ACC112 (cell line): Measurements from ENCODE around the gene TSPAN14.
"Not testable (repeated sequence)": the region's sequence is repeated elsewhere in the genome, so short reads cannot be mapped to it uniquely, and the experiment has no call there.

Experiments
- H2AFZ ChIP-seq: fragments of 200-600 bp; sonication (generic); one replicate; pipeline ENCODE4 v1.6.0; 2017; ENCODE audit warnings: antibody characterized with exemption, low read length; ENCODE audit not compliant: unreplicated experiment
- H3K27ac ChIP-seq: fragments of 200-600 bp; sonication (generic); 2 replicates; pipeline ENCODE4 v1.5.1; 2014; ENCODE audit warnings: low read depth, mild to moderate bottlenecking, antibody characterized with exemption, low read length, moderate library complexity
- H3K27me3 ChIP-seq: fragments of 200-600 bp; sonication (generic); 2 replicates; pipeline ENCODE4 v1.6.1; 2014; ENCODE audit warnings: mild to moderate bottlenecking, antibody characterized with exemption, low read length, moderate library complexity, mixed read lengths; ENCODE audit not compliant: insufficient read depth
- H3K36me3 ChIP-seq: fragments of 200-600 bp; sonication (generic); 2 replicates; pipeline ENCODE4 v1.6.1; 2016; ENCODE audit warnings: mild to moderate bottlenecking, antibody characterized with exemption, low read length, moderate library complexity, mixed read lengths; ENCODE audit not compliant: insufficient read depth
- H3K4me1 ChIP-seq: fragments of 200-600 bp; sonication (generic); one replicate; pipeline ENCODE4 v1.6.1; 2016; ENCODE audit warnings: low read length, mixed read lengths; ENCODE audit not compliant: insufficient read depth, unreplicated experiment, control insufficient read depth
- H3K4me3 ChIP-seq: fragments of 200-600 bp; sonication (generic); 2 replicates; pipeline ENCODE4 v1.5.1; 2014; ENCODE audit warnings: mild to moderate bottlenecking, low read depth, low read length
- H3K79me2 ChIP-seq: fragments of 200-600 bp; sonication (generic); one replicate; pipeline ENCODE4 v1.6.0; 2016; ENCODE audit warnings: low read length; ENCODE audit not compliant: control insufficient read depth, unreplicated experiment, insufficient read depth

TSPAN14 gene

DNA sequence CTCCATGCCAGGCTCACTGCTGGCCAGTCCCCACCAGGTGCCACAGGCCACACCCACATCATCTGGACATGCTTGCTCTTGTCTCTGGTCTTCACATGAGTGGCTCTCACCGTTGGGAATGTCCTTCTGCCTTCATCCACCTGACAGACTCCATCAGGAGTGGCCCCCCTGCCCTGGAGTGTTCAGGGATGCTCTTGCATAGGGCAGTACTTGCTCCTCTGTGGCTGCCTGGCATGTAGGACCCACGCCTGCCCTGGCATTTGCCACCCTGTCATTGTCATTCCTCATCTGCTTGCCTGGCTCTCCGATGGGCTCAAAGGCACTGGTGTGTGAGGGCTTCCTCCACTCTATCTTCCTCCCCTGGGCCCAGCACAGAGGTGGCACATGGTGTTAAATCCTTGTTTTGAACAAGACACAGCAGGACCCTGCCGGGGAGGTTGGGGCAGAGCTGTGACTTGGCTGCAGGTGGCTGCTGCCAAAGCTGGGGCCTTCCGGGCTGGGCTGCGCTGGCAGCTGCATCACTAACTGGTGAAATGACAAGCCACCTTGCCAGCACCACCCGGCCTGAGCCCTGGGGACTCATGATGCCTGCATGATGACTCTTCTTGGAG, 85.4 kb downstream of the TSPAN14 start:
- Histone ChIP-seq H3K79me2 (no peaks in the 10 kb centered on the region), H3K4me1 (no peaks in the 10 kb centered on the region), H3K36me3 (no peaks in the 10 kb centered on the region), H3K4me3 (no peak overlapping the region), H2AFZ (no peak overlapping the region), H3K27me3 (peaks cover 22% of the 10 kb centered on the region), H3K27ac (no peak overlapping the region)

DNA sequence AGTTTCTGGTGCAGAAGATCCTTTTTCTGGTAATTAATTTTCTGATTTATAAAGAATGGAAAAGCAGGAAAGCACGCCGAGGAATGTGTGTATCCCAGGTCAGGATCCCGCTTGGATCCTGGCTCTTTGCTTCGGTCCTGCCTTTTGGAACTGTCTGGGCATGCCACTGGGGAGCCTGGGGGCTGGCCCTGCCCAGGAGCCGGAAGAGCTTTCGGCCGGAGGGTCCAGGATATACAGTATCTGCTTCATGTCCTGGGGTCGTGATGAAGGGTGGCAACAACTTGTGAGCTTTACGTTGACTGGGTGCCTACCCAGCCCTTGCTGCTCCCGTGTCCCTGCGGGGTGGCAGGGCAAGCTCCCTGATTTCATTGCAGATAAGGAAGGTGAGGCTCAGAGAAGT, 86.0 kb downstream of the TSPAN14 start:
- Histone ChIP-seq H3K4me3 (no peak overlapping the region), H2AFZ (no peak overlapping the region), H3K4me1 (no peaks in the 10 kb centered on the region), H3K36me3 (no peaks in the 10 kb centered on the region), H3K79me2 (no peaks in the 10 kb centered on the region), H3K27ac (no peak overlapping the region), H3K27me3 (peaks cover 28% of the 10 kb centered on the region)

DNA sequence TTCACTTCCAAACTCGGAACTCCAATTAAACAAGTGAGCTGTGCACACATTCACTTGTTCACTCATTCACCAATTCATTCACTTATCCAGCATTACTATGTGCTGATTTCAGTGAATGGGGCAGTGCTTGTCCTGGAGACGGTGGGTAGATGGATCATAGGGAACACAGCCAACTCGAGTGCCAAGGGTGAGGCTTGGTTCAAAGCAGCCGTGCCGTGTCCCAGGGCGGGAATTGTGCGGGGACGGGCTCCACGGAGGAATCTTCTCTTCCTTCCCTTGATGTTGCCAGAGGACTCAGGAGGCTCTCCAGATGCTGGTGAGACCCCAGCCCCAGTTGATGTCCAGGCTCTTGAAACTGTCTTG, 86.5 kb downstream of the TSPAN14 start:
- no peaks in the 10 kb centered on the region for H3K36me3 ChIP-seq
- no peaks in the 10 kb centered on the region for H3K4me1 ChIP-seq
- H3K79me2 ChIP-seq: no peaks in the 10 kb centered on the region
- no peak overlapping the region for H3K27ac ChIP-seq
- H3K27me3 ChIP-seq: peaks cover 32% of the 10 kb centered on the region
- H3K4me3 ChIP-seq: no peak overlapping the region
- H2AFZ ChIP-seq: no peak overlapping the region

DNA sequence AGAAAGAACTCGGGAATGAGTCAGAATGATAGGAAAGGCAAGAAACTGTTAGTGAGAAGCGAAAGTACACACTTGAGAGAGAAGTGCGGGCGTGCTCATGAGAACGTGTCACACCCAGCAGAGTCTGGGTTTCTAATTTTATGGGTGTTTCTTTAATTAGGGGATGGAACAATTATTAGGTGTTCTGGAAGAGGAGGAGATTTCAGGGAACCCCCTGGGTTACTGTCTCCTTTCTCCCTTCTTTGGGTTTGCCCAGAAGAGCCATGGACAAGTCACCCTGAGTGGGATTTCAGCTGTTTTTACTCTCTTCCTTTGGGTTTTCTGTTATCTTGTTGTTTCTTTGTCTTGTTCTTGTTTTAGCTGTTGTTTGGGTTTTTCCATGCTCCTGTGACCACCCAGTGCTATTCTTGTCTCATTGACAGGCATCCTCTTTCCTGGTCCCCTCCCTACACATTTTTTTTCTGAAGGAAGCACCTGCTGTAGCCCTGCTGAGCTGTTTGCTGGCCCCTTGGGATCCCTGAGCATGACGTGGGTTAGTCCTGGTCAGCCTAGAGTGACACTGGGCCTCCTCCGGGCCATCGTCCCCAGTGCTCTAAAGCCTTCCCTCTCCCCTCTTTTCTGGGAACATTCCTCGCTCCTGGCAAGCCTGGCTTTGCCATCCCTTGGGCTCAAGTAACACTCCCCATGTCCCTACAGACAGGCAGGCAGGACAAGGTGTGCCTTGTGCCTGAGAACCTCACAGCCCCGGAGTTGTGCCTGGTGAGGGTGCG, 87.1 kb downstream of the TSPAN14 start:
- no peak overlapping the region for H3K4me3 ChIP-seq
- H2AFZ ChIP-seq: no peak overlapping the region
- no peaks in the 10 kb centered on the region for H3K36me3 ChIP-seq
- no peaks in the 10 kb centered on the region for H3K79me2 ChIP-seq
- peaks cover 34% of the 10 kb centered on the region for H3K27me3 ChIP-seq
- no peaks in the 10 kb centered on the region for H3K4me1 ChIP-seq
- H3K27ac ChIP-seq: no peak overlapping the region

DNA sequence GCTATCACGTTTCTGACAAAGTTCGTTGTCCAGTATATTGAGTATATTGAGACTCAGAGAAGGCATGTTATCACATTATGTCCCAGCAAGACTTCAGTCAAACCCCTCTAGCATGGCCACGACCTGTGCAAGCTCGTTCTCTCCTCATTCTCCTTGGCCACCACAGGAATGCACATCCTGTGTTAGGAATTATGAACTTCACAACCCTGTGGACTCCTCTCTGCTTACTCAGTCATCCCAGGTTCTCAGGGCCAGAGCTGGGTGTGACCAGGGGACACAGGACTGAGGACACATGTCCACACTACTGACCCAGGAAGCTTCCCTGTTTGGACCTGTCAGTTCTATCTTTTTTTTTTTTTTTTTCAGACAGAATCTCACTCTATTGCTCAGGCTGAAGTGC, 87.9 kb downstream of the TSPAN14 start:
- no peak overlapping the region for H2AFZ ChIP-seq
- H3K27me3 ChIP-seq: peaks cover 35% of the 10 kb centered on the region
- H3K79me2 ChIP-seq: no peaks in the 10 kb centered on the region
- H3K27ac ChIP-seq: no peak overlapping the region
- no peaks in the 10 kb centered on the region for H3K36me3 ChIP-seq
- H3K4me3 ChIP-seq: no peak overlapping the region
- H3K4me1 ChIP-seq: no peaks in the 10 kb centered on the region

DNA sequence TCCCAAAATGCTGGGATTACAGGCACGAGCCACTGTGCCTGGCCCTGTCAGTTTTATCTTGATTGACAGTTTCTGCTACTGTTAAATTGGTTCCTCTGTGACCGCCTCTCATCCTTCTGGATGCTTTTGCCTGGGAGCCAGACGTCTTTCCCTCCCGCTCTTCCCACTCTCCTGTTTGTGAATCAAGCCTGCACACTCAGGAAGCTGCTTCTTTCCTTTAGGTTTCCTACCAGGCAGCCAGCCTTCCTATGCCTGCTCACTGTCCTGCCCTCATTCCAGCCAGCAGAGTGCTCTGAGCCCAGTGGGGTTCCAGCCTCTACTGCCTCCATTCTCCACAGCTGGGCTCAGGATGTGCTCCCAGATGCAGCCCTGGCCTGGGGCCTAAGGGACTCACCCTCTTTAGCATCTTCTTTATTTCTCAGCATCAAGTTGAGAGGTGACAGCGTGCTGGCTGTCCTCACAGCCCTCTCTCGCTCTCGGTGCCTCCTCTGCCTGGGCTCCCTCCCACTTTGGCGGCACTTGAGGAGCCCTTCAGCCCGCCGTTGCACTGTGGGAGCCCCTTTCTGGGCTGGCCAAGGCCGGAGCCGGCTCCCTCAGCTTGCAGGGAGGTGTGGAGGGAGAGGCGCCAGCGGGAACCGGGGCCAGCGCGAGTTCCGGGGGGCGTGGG, 88.7 kb downstream of the TSPAN14 start:
- no peak overlapping the region for H2AFZ ChIP-seq
- H3K4me3 ChIP-seq: no peak overlapping the region
- no peaks in the 10 kb centered on the region for H3K36me3 ChIP-seq
- no peaks in the 10 kb centered on the region for H3K4me1 ChIP-seq
- H3K79me2 ChIP-seq: no peaks in the 10 kb centered on the region
- H3K27ac ChIP-seq: no peak overlapping the region
- peaks cover 39% of the 10 kb centered on the region for H3K27me3 ChIP-seq

DNA sequence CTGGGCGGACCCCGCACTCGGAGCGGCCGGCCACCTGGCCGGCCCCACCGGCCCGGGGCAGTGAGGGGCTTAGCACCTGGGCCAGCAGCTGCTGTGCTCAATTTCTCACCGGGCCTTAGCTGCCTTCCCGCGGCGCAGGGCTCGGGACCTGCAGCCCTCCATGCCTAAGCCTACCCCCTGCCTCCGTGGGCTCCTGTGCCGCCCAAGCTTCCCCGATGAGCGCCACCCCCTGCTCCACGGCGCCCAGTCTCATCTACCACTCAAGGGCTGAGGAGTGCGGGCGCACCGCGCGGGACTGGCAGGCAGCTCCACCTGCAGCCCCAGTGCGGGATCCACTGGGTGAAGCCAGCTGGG, 89.2 kb downstream of the TSPAN14 start:
- H3K36me3 ChIP-seq, H2AFZ ChIP-seq, H3K27ac ChIP-seq, H3K79me2 ChIP-seq, H3K4me3 ChIP-seq, H3K4me1 ChIP-seq: not testable (repeated sequence)
- peaks cover 39% of the 10 kb centered on the region for H3K27me3 ChIP-seq

DNA sequence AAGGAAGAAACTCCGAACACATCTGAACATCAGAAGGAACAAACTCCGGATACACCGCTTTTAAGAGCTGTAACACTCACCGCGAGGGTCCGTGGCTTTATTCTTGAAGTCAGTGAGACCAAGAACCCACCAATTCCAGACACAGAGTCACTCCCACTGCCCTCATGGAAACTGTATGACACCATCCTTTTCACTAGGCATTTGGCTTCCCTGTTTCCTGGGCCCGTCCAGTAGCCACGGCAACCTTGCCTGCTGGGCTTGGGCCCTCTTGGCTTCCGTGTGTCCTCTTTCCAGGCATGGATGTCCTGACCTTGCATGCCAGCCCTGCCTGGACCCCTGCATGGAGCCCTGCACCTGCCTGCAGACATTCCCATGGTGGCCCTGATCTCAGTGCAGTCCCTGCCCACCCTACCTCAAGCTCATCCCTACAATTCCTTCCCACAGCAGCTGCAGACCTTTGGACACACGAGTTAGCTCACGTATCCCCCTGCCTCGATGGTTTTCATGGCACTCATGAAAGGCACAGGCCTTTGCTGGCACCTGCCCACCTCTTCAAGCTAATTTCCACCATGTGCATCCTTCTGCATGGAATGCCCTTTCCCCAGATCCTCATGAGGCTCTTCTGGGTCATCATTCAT, 90.3 kb downstream of the TSPAN14 start:
- no peak overlapping the region for H2AFZ ChIP-seq

DNA sequence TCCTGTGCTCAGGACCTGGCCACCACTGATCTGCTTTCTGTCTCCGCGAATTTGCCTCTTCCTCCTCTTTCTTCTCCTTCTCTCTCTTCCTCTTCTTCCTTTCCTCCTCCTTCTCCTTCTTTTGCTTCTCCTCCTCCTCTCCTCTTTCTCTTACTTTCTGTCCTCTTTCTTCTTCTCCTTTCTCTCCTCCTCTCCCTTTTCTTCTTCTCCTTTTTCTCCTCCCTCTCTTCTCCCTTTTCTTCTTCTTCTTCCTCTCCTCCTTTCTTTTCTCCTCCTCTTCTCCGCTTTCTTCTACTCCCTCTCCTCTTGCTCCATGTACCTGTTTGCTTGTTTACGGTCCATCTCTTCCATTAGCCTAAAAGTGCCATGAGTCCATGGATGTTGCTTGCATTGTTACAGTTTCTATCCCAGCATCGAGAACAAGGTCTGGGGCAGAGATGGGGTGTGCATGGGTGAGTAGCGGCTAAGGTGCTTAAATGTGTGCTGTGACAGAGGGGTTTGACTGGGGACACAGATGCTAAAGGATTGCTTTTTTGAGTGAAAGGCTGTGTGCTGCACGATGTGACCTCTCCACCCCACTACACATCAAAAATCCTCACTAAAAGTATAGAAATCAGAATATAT, 91.3 kb downstream of the TSPAN14 start:
- Histone ChIP-seq H2AFZ (no peak overlapping the region), H3K79me2 (no peaks in the 10 kb centered on the region), H3K4me3 (no peak overlapping the region), H3K4me1 (no peaks in the 10 kb centered on the region), H3K27me3 (peaks cover 39% of the 10 kb centered on the region), H3K27ac (no peak overlapping the region), H3K36me3 (no peaks in the 10 kb centered on the region)

More for the DNA sequence above, 90.3 kb downstream of the TSPAN14 start:
- Histone ChIP-seq H3K4me1 (no peaks in the 10 kb centered on the region), H3K36me3 (no peaks in the 10 kb centered on the region), H3K79me2 (no peaks in the 10 kb centered on the region), H3K4me3 (no peak overlapping the region), H3K27ac (no peak overlapping the region), H3K27me3 (peaks cover 39% of the 10 kb centered on the region)

DNA sequence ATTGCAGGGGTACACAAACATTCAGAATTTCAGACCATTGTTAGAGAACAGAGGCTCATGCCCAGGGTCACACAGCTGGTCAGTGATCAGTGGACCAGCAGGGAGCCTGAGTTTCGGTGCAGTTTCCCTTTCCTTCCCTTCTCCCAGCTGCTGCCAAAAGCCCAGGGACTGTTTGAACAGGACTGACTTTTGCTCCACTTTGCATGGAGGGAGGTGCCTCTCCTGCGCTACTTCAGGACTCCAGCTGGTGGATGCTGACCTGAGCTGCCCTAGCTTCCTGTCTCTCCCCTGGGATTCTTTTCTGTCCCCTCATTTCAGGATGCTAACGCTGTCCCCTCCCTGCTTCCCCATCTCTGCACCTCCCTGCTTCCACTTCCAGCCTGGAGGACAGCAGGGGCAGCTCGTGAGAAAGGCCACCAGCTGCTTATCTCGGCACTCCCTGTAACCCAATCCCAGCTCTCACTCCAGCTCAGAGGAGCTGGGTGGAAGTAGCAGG, 98.1 kb downstream of the TSPAN14 start:
- H3K36me3 ChIP-seq: no peaks in the 10 kb centered on the region
- H3K27me3 ChIP-seq: peaks cover 43% of the 10 kb centered on the region
- no peaks in the 10 kb centered on the region for H3K79me2 ChIP-seq
- no peaks in the 10 kb centered on the region for H3K4me1 ChIP-seq
- H3K27ac ChIP-seq: no peak overlapping the region
- H2AFZ ChIP-seq: no peak overlapping the region
- H3K4me3 ChIP-seq: no peak overlapping the region
